Neural progenitor cell (in vitro differentiated cells): ENCODE results near the gene GLT8D2.

ENCODE experiments used
- CTCF ChIP-seq: fragments of 200-600 bp; sonication (generic); IDR thresholded peaks from 2 replicates; pipeline ENCODE4 v1.5.1; 2017; ENCODE audit warnings: antibody characterized with exemption, mild to moderate bottlenecking
- EZH2 ChIP-seq: fragments of 200-600 bp; sonication (generic); IDR thresholded peaks from 2 replicates; pipeline ENCODE4 v1.6.1; 2017; ENCODE audit warnings: antibody characterized with exemption, mild to moderate bottlenecking, moderate library complexity

GRCh38 chr12:104057771-104058197, 7.8 kb upstream of the GLT8D2 start:
- peak; percentile 75 for TF ChIP-seq CTCF
- no peak for TF ChIP-seq EZH2
